Esophagus squamous epithelium (tissue), 4 donors: ENCODE data around the gene CDC20.

Experiments
- POLR2A ChIP-seq, 4 donors: fragments of 450-650 bp; IDR thresholded peaks; one replicate each; pipeline ENCODE4 v1.6.1; 2017; ENCODE audit warnings: antibody characterized with exemption in 4 of 4, mild to moderate bottlenecking in 4 of 4, moderate library complexity in 3 of 4
- TF ChIP-seq, protein P1 (sequence below), 6 experiments: fragments of 450-650 bp in 4 of 6; fragments of 200-600 bp in 2 of 6; sonication (generic) in 2 of 6; IDR thresholded peaks; one replicate each; pipeline ENCODE4 v1.5.1; 2016 to 2019; ENCODE audit warnings: antibody characterized with exemption in 6 of 6, mild to moderate bottlenecking in 4 of 6, moderate library complexity in 4 of 6

DNA sequence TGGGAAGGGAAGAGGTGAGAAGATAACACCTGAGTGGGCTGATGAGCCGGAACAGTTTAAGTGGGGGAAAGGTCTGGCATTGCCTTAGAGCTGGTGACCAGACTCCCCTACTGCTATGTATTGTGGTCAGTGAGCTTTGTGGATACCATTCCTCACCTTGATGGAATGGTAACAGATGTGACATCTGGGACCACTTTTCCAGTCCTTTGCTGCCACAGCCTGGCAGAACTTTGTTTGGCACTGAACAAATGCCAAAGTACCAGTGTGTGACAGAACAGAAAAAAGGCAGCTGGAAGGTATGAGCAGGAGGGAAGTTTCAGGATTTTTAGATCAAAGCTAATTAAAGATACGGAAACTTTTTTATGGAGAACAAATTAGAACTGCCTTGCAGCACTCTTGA lies 24.7 kb downstream of the CDC20 start:
- TF ChIP-seq, protein P1, sequence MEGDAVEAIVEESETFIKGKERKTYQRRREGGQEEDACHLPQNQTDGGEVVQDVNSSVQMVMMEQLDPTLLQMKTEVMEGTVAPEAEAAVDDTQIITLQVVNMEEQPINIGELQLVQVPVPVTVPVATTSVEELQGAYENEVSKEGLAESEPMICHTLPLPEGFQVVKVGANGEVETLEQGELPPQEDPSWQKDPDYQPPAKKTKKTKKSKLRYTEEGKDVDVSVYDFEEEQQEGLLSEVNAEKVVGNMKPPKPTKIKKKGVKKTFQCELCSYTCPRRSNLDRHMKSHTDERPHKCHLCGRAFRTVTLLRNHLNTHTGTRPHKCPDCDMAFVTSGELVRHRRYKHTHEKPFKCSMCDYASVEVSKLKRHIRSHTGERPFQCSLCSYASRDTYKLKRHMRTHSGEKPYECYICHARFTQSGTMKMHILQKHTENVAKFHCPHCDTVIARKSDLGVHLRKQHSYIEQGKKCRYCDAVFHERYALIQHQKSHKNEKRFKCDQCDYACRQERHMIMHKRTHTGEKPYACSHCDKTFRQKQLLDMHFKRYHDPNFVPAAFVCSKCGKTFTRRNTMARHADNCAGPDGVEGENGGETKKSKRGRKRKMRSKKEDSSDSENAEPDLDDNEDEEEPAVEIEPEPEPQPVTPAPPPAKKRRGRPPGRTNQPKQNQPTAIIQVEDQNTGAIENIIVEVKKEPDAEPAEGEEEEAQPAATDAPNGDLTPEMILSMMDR (IDR thresholded peaks at IDR 0.05), result peak in 2 of 6 experiments; percentile 4 to 22
- no peak for TF ChIP-seq POLR2A (IDR thresholded peaks at IDR 0.05)
